Liver (tissue), 9 donors: ENCODE results near the gene DCAF8L2. TPM values are rescaled to one million over a fixed set of nuclear protein-coding genes. Genes with fewer than 3 reads are reported as not detected.

Experiments
- DNase-seq: peaks from one replicate; pipeline ENCODE4 v3.0.0-alpha.2; 2017; ENCODE audit warnings: low spot score
- H3K27ac ChIP-seq, 2 donors: one replicate each; pipeline ENCODE4 v1.7.0; 2013; ENCODE audit warnings: inconsistent platforms in 2 of 2, low read length in 2 of 2, control low read depth in 1 of 2, low read depth in 1 of 2, mild to moderate bottlenecking in 1 of 2
- H3K27me3 ChIP-seq, 4 donors: one replicate each; pipeline versions ENCODE4 v1.6.1 to v1.7.0; 2013; ENCODE audit warnings: low read length in 3 of 4, inconsistent platforms in 1 of 4, mild to moderate bottlenecking in 1 of 4, moderate library complexity in 1 of 4; ENCODE audit not compliant: control insufficient read depth in 4 of 4, insufficient read depth in 4 of 4
- H3K36me3 ChIP-seq, 4 donors: one replicate each; pipeline versions ENCODE4 v1.6.1 to v1.7.0; 2013; ENCODE audit warnings: low read length in 3 of 4, mild to moderate bottlenecking in 3 of 4, low read depth in 1 of 4, moderate library complexity in 1 of 4; ENCODE audit not compliant: control insufficient read depth in 4 of 4, insufficient read depth in 3 of 4
- H3K4me1 ChIP-seq, 4 donors: one replicate each; pipeline versions ENCODE4 v1.6.1 to v1.7.0; 2013; ENCODE audit warnings: low read length in 3 of 4, mild to moderate bottlenecking in 3 of 4, moderate library complexity in 1 of 4; ENCODE audit not compliant: control insufficient read depth in 4 of 4, insufficient read depth in 4 of 4
- H3K4me3 ChIP-seq, 3 donors: one replicate each; pipeline versions ENCODE4 v1.6.1 to v1.7.0; 2013; ENCODE audit warnings: low read length in 3 of 3, control low read depth in 1 of 3, low read depth in 1 of 3, mild to moderate bottlenecking in 1 of 3
- H3K9ac ChIP-seq, 2 donors: one replicate each; pipeline ENCODE4 v1.7.0; 2013; ENCODE audit warnings: low read length in 2 of 2, mild to moderate bottlenecking in 2 of 2, moderate library complexity in 2 of 2, control low read depth in 1 of 2, low read depth in 1 of 2
- H3K9me3 ChIP-seq, 4 donors: one replicate each; pipeline versions ENCODE4 v1.6.1 to v1.7.0; 2013; ENCODE audit warnings: low read length in 3 of 4; ENCODE audit not compliant: control insufficient read depth in 4 of 4
- EGR1 ChIP-seq, 2 donors: IDR thresholded peaks; 2 replicates each; pipeline ENCODE4 v1.6.1; 2016 to 2018; ENCODE audit warnings: antibody characterized with exemption in 2 of 2, low read depth in 2 of 2
- FOXA1 ChIP-seq: IDR thresholded peaks from 2 replicates; pipeline ENCODE4 v1.6.1; 2016; ENCODE audit warnings: antibody characterized with exemption
- FOXA2 ChIP-seq: IDR thresholded peaks from 2 replicates; pipeline ENCODE4 v1.6.1; 2016; ENCODE audit warnings: antibody characterized with exemption
- GABPA ChIP-seq, 2 donors: IDR thresholded peaks in 1 of 2; conservative IDR thresholded peaks in 1 of 2; 2 replicates each; pipeline ENCODE4 v1.6.1; 2016; ENCODE audit warnings: antibody characterized with exemption in 2 of 2, mild to moderate bottlenecking in 1 of 2, moderate library complexity in 1 of 2
- HNF4A ChIP-seq, 2 donors: conservative IDR thresholded peaks; 2 replicates each; pipeline ENCODE4 v1.6.1; 2016; ENCODE audit warnings: antibody characterized with exemption in 2 of 2, mild to moderate bottlenecking in 2 of 2
- HNF4G ChIP-seq: IDR thresholded peaks from 2 replicates; pipeline ENCODE4 v1.6.1; 2016; ENCODE audit warnings: antibody characterized with exemption
- JUND ChIP-seq, 2 donors: IDR thresholded peaks; 2 replicates each; pipeline ENCODE4 v1.6.1; 2016; ENCODE audit warnings: antibody characterized with exemption in 2 of 2
- NR2F2 ChIP-seq: IDR thresholded peaks from 2 replicates; pipeline ENCODE4 v1.6.1; 2016; ENCODE audit warnings: antibody characterized with exemption
- RAD21 ChIP-seq, 2 donors: IDR thresholded peaks; 2 replicates each; pipeline ENCODE4 v1.6.1; 2016; ENCODE audit warnings: antibody characterized with exemption in 2 of 2, mild to moderate bottlenecking in 2 of 2
- RXRA ChIP-seq, 2 donors: IDR thresholded peaks; 2 replicates each; pipeline ENCODE4 v1.6.1; 2017 to 2018; ENCODE audit warnings: antibody characterized with exemption in 2 of 2, mild to moderate bottlenecking in 1 of 2
- SP1 ChIP-seq: IDR thresholded peaks from 2 replicates; pipeline ENCODE4 v1.6.1; 2018; ENCODE audit warnings: antibody characterized with exemption, mild to moderate bottlenecking
- TAF1 ChIP-seq: conservative IDR thresholded peaks from 2 replicates; pipeline ENCODE4 v1.6.1; 2016; ENCODE audit warnings: antibody characterized with exemption, mild to moderate bottlenecking
- YY1 ChIP-seq: IDR thresholded peaks from 2 replicates; pipeline ENCODE4 v1.6.1; 2016; ENCODE audit warnings: antibody characterized with exemption, mild to moderate bottlenecking
- WGBS: extraction: QIAGEN DNeasy Blood & Tissue Kit; methylation state at CpG from one replicate; pipeline ENCODE4 v1.1.7; 2013; 5-methylcytosine and 5-hydroxymethylcytosine counted together
- polyA plus RNA-seq, 2 donors: library from polyadenylated mRNA; stranded (reverse) in 1 of 2; unstranded in 1 of 2; fragments of 200-250 nt in 1 of 2; fragments of >200 nt in 1 of 2; fragmentation: Nextera tagmentation in 1 of 2; extraction: Ambion mirVana in 1 of 2; gene quantifications; one replicate each; pipeline versions ENCODE4 v1.2.1 to v1.2.3, GENCODE V29; 2013 to 2015
- total RNA-seq, 2 donors: library from RNA; depleted of rRNA; stranded (reverse); fragments of >200 nt; gene quantifications; one replicate each; pipeline ENCODE4 v1.2.3, GENCODE V29; 2014
- TF ChIP-seq, protein P1 (sequence below): fragments of 150-350 bp; IDR thresholded peaks from 2 replicates; pipeline ENCODE4 v1.5.1; 2017; ENCODE audit warnings: improper control_type of control experiment, low read depth, low read length; ENCODE audit not compliant: missing input control
- TF ChIP-seq, protein P2 (sequence below): IDR thresholded peaks from 2 replicates; pipeline ENCODE4 v1.6.1; 2016; ENCODE audit warnings: antibody characterized with exemption
- TF ChIP-seq, protein P3 (sequence below): IDR thresholded peaks from 2 replicates; pipeline ENCODE4 v1.6.1; 2016; ENCODE audit warnings: antibody characterized with exemption, mild to moderate bottlenecking
- TF ChIP-seq, protein P4 (sequence below): IDR thresholded peaks from 2 replicates; pipeline ENCODE4 v1.6.1; 2016; ENCODE audit warnings: antibody characterized with exemption
- TF ChIP-seq, protein P5 (sequence below): IDR thresholded peaks from 2 replicates; pipeline ENCODE4 v1.6.1; 2016; ENCODE audit warnings: antibody characterized with exemption
- donor health status: healthy.
- donor health status: healthy.
- donor health status: healthy.
- donor health status: healthy.
- donor health status: healthy.

The DCAF8L2 gene
- total and polyA plus RNA-seq, 4 donors: not detected

DNA sequence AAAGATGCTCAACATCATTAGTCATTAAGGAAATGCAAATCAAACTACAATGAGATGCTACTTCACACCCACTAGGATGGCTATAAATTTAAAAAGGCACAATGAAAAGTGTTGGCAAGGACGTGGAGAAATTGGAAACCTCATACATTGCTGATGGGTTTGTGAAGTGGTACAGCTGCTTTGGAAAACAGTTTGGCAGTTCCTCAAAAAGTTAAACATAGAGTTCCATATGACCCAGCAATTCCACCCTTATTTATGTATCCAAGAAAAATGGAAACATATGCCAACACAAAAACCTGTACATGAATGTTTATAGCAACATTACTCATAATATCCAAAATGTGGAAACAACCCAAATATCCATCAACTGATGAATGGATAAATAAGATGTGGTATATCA lies 116.4 kb downstream of the DCAF8L2 start:
- no peak for TF ChIP-seq SP1
- TF ChIP-seq, protein P1, sequence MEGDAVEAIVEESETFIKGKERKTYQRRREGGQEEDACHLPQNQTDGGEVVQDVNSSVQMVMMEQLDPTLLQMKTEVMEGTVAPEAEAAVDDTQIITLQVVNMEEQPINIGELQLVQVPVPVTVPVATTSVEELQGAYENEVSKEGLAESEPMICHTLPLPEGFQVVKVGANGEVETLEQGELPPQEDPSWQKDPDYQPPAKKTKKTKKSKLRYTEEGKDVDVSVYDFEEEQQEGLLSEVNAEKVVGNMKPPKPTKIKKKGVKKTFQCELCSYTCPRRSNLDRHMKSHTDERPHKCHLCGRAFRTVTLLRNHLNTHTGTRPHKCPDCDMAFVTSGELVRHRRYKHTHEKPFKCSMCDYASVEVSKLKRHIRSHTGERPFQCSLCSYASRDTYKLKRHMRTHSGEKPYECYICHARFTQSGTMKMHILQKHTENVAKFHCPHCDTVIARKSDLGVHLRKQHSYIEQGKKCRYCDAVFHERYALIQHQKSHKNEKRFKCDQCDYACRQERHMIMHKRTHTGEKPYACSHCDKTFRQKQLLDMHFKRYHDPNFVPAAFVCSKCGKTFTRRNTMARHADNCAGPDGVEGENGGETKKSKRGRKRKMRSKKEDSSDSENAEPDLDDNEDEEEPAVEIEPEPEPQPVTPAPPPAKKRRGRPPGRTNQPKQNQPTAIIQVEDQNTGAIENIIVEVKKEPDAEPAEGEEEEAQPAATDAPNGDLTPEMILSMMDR: no peak
- TF ChIP-seq HNF4G: no peak
- Histone ChIP-seq H3K4me3 (no peak overlapping the region), H3K36me3 (no peaks in the 10 kb centered on the region), H3K4me1 (no peaks in the 10 kb centered on the region), H3K9me3 (no peaks in the 10 kb centered on the region), H3K9ac (no peak overlapping the region), H3K27me3 (no peaks in the 10 kb centered on the region), H3K27ac (no peak overlapping the region)
- no peak for DNase-seq
- WGBS: 31% methylated on average over 1 of the region's 1 CpG

DNA sequence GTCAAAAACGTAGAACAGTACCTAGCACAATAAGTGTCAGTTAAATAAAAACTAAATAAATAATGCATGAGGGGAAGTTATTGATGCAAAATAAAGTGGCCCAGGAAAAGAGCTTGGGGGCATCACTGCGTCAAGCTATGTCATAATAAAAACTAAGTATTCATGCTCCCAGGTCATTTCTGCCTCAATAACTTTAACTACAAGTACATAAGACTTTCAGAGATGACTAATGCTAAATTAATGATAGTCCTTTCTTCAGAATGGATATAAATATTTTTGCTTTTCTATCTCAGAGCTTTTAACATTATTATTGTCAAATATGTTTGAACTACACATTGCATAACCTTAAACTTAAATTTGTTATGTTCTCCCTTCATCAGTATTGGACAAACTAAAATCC lies 125.5 kb downstream of the DCAF8L2 start:
- Histone ChIP-seq H3K4me1 (no peaks in the 10 kb centered on the region), H3K27ac (no peak overlapping the region), H3K36me3 (no peaks in the 10 kb centered on the region), H3K9ac (no peak overlapping the region), H3K27me3 (no peaks in the 10 kb centered on the region), H3K9me3 (no peaks in the 10 kb centered on the region), H3K4me3 (no peak overlapping the region)
- TF ChIP-seq JUND (IDR thresholded peaks at IDR 0.05) (no peak), HNF4G (no peak), NR2F2 (no peak), YY1 (no peak), FOXA2 (no peak), GABPA (IDR thresholded peaks at IDR 0.05 in 1 of 2, conservative IDR thresholded peaks at IDR 0.05 in 1 of 2) (no peak), FOXA1 (no peak), SP1 (no peak), TAF1 (no peak), RXRA (IDR thresholded peaks at IDR 0.05) (no peak), HNF4A (conservative IDR thresholded peaks at IDR 0.05) (no peak), RAD21 (IDR thresholded peaks at IDR 0.05) (no peak), EGR1 (IDR thresholded peaks at IDR 0.05; ENCODE audit: low read depth in 2 of 2) (no peak)
- TF ChIP-seq, protein P2, sequence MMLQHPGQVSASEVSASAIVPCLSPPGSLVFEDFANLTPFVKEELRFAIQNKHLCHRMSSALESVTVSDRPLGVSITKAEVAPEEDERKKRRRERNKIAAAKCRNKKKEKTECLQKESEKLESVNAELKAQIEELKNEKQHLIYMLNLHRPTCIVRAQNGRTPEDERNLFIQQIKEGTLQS: no peak
- TF ChIP-seq, protein P3, sequence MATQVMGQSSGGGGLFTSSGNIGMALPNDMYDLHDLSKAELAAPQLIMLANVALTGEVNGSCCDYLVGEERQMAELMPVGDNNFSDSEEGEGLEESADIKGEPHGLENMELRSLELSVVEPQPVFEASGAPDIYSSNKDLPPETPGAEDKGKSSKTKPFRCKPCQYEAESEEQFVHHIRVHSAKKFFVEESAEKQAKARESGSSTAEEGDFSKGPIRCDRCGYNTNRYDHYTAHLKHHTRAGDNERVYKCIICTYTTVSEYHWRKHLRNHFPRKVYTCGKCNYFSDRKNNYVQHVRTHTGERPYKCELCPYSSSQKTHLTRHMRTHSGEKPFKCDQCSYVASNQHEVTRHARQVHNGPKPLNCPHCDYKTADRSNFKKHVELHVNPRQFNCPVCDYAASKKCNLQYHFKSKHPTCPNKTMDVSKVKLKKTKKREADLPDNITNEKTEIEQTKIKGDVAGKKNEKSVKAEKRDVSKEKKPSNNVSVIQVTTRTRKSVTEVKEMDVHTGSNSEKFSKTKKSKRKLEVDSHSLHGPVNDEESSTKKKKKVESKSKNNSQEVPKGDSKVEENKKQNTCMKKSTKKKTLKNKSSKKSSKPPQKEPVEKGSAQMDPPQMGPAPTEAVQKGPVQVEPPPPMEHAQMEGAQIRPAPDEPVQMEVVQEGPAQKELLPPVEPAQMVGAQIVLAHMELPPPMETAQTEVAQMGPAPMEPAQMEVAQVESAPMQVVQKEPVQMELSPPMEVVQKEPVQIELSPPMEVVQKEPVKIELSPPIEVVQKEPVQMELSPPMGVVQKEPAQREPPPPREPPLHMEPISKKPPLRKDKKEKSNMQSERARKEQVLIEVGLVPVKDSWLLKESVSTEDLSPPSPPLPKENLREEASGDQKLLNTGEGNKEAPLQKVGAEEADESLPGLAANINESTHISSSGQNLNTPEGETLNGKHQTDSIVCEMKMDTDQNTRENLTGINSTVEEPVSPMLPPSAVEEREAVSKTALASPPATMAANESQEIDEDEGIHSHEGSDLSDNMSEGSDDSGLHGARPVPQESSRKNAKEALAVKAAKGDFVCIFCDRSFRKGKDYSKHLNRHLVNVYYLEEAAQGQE: no peak
- TF ChIP-seq, protein P1: no peak
- TF ChIP-seq, protein P4, sequence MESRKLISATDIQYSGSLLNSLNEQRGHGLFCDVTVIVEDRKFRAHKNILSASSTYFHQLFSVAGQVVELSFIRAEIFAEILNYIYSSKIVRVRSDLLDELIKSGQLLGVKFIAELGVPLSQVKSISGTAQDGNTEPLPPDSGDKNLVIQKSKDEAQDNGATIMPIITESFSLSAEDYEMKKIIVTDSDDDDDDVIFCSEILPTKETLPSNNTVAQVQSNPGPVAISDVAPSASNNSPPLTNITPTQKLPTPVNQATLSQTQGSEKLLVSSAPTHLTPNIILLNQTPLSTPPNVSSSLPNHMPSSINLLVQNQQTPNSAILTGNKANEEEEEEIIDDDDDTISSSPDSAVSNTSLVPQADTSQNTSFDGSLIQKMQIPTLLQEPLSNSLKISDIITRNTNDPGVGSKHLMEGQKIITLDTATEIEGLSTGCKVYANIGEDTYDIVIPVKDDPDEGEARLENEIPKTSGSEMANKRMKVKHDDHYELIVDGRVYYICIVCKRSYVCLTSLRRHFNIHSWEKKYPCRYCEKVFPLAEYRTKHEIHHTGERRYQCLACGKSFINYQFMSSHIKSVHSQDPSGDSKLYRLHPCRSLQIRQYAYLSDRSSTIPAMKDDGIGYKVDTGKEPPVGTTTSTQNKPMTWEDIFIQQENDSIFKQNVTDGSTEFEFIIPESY: no peak
- TF ChIP-seq, protein P5, sequence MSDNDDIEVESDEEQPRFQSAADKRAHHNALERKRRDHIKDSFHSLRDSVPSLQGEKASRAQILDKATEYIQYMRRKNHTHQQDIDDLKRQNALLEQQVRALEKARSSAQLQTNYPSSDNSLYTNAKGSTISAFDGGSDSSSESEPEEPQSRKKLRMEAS: no peak
- 71% methylated on average over 2 of the region's 2 CpGs for WGBS
- no peak for DNase-seq
